HG02981 (cell line): ENCODE measurements around the gene R3HDM2.
"Not testable (repeated sequence)": the region's sequence is repeated elsewhere in the genome, so short reads cannot be mapped to it uniquely, and the experiment has no call there.

Experiments
- ATAC-seq: cut with Tn5 transposase; IDR thresholded peaks from one replicate; pipeline ENCODE4 v1.9.1; 2021; ENCODE audit warnings: mild to moderate bottlenecking, moderate library complexity; ENCODE audit not compliant: unreplicated experiment

R3HDM2 gene

DNA sequence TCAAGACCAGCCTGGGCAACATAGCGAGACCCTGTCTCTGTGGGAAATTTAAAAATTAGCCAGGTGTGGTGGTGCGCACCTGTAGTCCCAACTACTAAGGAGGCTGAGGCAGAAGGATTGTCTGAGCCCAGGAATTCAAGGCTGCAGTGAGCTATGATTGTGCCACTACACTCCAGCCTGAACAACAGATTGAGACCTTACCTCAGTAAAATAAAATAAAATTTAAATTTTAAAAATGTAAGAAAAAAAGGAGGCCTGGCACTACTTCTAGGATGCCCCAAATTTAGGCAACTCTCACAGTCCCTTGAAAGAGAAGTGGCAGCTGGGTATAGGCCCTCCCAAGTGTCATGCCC, 23.3 kb upstream of the R3HDM2 start:
- ATAC-seq = no peak

DNA sequence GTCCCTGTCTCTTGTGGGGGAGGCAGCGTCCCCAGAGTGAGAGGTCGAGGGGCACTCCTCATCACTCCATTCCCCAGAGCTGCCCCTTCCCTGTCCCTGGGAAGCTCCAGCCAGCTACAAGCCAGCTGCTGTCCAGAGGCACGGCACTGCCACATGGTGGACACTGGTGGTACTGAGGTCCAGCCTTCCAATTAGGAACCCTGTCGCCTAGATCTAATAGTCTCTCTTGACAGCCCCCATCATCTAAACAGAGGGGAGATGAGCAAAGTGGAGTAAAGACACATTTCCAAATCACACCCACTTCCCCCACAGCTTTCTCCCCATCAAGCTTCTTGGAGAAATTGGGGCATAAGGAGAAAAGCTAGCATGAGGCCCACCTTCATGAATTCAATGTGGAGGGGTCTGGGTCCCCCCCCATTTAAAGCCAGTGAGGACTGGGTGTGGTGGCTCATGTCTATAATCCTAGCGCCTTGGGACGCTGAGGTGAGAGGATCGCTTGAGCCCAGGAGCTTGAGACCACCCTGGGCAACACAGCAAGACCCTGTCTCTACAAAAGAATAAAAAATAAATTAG, 22.2 kb upstream of the R3HDM2 start:
- ATAC-seq = no peak

DNA sequence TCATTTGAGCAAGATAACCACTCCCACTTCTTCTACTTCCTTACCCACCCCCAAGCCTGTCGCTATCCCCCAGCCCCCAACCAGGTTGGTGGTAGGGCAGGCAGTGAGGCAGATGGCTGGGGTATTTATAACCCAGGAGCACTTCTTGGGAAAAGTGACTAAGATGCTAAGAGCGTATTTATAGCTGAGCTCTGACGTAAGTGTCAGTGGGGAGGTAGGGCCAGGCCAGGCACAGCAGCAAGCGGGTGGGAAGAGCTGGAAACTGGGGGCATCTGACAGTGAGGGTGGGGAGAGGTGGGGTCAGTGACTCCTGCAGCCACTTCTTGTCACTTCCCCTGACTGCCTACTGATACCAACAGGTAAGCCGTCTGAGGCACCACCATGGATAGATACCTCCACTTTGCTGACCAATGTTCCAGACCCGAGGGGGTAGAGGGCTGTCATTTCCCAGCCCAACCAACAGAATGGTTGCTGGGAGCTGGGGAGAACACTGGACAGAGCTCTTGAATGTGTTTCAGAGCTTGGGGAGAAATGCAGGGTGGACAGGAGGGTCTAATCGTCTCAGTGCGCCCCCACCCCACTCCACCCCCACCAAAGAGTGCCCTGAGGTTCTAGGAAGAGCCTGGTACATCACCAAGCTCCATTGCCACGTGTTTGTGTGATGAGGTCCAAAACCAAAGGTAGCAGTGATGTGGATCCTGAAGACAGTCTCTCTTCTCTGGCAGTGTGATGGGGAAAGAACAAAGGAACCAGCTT, 21.5 kb upstream of the R3HDM2 start:
- ATAC-seq = no peak

DNA sequence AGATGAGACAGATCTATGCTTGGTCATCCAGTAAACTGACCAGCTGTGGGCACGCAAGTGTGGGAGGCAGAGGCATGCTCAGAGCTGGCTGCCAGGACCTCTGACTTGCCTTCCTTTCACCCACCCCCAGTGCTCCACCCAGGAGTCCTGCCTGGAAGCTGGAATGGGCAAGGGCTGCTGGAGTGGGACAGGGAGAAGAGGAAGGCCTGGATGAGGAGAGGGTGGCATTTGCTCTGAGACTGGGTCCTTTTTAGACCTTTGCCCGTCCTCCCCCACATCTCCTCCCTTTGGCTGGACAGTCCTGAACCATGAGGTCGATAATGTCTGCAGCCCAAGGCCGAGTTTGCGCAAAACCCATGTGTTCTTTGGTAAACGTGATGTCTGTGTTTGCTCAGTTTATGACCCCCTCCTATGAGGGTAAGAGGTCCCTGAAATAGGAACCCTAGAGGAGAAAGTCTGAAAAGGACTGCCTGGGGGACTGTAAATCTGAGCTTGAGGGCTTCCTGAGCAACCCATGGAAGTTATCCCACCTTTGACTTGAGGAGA, 20.5 kb upstream of the R3HDM2 start:
- ATAC-seq = no peak

DNA sequence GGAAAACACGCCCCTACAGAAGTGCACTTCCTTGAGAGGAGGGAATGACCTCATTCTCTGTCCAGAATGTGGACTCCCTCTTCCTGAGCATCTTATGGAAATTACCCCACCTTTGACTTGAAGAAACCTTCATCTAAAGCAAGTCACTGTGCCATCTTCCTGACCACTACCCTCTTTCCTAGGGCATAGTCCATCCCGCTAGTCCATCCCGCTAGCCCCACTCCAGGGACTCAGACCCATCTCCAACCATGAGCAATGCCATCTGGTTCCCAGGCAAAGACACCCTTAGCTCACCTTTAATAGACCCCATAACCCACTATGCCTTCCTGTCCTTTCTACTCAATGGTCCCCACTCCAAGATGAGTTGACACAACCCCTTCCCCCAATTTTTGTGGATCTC, 19.2 kb upstream of the R3HDM2 start:
- no peak for ATAC-seq

DNA sequence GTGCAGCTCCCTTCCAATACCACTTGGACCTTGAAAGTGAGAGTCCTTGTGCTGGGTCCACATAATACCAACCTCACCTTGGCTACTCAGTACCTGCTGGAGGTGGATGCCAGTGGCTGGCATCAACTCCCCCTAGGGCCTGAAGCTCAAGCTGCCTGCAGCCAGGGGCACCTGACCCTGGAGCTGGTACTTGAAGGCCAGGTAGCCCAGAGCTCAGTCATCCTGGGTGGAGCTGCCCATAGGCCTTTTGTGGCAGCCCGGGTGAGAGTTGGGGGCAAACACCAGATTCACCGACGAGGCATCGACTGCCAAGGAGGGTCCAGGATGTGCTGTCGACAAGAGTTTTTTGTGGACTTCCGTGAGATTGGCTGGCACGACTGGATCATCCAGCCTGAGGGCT, 18.5 kb upstream of the R3HDM2 start:
- ATAC-seq = no peak

DNA sequence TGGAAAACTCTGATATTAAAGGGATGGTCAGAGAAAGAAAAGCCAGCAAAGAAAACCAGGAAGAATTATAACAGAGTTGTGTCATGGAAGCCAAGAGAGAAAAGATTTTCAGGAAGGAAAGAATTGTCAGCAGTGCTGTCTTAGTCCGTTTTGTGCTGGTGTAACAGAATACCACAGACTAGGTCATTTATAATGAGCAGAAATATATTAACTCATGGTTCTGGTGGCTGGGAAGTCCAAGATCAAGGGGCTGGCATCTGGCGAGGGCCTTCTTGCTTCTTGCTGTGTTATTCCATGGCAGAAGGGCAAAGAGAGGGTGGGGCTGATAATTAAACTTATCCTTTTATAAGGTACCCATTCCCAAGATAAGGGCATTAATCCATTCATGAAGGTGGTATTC, 17.8 kb upstream of the R3HDM2 start:
- ATAC-seq = no peak

DNA sequence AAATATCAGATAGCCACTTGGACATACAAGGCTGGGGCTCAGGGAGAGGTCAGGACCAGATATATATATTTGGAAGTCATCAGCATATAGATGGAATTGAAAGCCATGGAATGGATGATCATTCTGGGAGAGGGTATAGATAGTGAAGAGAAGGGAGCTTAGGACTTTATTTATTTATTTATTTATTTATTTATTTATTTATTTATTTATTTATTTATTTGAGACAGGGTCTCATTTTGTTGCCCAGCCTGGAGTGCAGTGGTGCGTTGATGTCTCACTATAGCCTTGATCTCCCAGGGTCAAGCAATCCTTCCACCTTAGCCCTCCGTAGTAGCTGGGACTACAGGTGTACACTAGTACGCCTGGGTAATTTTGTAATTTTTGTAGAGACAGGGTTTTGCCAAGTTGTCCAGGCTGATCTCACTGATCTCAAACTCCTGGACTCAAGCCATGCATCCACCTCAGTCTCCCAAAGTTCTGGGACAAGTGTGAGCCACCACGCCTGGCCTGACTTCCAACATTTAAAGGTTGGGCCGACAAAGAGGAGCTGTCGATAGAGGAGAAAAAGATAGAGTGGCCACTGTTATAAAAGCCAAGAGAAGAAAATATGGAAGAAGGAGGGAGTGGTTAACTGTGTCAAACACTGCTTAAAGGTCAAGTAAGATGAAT, 15.6 kb upstream of the R3HDM2 start:
- ATAC-seq = no peak

DNA sequence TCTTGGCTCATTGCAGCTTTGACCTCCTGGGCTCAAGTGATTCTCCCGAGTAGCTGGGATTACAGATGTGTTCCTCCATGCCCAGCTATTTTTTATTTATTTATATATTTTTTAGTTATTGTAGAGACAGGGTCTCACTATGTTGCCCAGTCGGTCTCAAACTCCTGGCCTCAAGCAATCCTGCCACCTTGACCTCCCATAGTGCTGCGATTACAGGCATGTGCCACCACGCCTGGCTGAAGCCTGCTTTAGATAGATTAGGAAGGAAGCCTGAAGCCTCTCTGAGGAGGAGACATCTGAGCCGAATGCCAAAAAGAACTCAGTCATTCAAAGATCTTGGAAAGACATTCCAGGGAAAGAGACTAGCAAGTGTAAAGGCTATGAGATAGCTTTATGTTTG, 13.9 kb upstream of the R3HDM2 start:
- ATAC-seq = no peak

DNA sequence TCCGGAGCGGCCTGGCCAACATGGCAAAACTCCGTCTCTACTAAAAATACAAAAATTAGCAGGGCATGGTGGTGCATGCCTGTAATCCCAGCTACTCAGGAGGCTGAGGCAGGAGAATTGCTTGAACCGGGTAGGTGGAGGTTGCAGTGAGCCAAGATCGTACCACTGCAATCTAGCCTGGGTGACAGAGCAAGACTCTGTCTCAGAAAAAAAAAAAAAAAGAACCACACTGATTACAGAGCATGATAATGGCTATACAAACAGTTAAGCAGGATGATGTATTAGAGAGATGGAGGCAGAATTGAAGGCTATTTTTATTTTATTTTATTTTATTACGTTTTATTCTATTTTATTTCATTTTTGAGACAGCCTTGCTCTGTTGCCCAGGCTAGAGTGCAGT, 13.5 kb upstream of the R3HDM2 start:
- ATAC-seq = not testable (repeated sequence)

DNA sequence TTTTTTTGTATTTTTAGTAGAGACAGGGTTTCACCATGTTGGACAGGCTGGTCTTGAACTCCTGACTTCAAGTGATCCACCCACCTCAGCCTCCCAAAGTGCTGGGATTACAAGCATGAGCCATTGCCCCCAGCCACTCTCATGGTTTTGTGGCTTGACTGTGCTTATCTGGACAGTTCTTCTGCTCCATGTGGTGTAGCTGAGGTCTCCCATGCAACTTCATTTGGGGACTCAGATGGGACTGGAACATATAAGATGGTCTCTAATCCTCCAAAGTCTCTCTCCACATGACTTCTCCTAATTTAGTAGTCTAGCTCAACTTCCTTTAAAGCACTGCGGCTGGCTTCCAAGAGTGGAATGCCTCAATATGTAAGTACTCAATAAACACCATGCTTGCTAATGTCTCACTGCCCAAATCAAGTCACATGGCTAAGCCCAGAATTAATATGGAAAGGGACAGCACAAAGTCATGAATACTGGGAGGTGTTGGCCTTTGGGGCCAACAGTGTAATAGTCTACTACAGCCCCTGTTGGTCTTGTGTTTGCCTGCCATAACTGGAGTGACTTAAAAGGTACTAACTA, 11.1 kb upstream of the R3HDM2 start:
- ATAC-seq = no peak

DNA sequence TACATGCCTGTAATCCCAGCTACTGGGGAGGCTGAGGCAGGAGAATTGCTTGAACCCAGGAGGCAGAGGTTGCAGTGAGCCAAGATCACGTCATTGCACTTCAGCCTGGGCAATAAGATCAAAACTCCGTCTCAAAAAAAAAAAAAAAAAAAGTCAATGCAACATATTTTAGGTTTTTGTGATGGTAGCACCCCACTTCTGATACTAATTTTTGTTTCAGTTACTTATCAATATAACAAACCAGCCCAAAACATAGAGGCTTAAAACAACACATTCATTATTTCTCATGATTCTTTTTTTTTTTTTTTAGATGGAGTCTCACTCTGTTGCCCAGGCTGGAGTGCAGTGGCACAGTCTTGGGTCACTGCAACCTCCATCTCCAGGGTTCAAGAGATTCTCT, 10.6 kb upstream of the R3HDM2 start:
- ATAC-seq = not testable (repeated sequence)

DNA sequence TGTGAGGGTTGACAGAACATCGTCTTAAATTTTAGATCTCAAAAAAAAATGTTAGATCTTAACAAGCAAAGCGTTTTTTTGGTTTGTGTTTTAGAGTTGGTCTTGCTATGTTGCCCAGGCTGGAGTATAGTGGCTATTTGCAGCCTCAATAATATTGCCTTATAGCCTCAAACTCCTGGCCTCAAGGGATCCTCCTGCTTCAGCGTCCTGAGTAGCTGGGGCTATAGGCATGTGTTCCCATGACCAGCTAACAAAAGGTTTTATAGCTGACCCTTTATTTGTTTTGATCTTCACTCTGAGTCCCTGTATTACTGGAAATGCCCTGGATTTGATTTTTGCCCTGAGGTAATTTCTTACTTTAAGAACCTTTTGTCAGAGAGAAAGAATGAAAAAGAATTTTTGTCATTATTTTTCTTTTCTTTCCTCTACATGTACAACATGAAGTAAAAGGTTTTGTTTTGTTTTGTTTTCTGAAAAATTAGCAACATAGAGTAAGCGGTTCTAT, 9.0 kb upstream of the R3HDM2 start:
- ATAC-seq = no peak

DNA sequence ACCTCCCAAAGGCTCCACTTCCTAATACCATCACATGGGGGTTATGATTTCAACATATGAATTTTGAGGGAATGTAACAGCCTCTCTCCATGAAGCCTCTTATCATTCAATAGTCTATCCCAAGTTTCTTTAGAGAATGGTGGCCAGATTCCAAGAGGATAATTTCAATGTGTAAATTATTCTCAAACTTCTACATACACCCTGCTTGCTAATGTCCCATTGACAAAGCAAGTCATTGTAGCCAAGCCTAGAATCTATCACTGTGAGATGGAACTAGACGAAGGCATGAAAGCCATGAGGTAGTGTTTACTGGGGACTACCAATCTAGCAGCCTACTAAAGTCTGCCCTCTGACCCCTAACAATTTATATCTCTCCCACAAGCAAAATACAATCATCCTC, 7.6 kb upstream of the R3HDM2 start:
- ATAC-seq = no peak

DNA sequence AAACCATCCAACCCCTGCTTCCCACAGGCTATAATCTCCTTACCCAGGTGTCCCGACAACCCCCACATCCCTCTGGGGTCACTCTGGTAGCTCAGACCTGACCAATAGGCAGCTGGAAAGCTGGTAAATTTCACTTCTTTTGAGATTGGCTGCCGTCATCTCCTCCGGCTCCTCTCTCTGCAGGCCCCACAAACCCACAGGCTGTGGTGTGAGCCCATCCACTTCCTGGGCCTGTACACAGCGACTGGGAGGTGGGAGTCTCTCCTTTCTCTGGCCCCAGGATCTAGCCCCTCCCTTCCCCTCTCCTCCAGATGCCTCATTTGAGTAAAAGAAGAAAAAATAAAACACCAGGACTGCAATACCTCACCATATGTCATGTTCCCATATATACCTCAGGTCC, 4.5 kb upstream of the R3HDM2 start:
- ATAC-seq = no peak

DNA sequence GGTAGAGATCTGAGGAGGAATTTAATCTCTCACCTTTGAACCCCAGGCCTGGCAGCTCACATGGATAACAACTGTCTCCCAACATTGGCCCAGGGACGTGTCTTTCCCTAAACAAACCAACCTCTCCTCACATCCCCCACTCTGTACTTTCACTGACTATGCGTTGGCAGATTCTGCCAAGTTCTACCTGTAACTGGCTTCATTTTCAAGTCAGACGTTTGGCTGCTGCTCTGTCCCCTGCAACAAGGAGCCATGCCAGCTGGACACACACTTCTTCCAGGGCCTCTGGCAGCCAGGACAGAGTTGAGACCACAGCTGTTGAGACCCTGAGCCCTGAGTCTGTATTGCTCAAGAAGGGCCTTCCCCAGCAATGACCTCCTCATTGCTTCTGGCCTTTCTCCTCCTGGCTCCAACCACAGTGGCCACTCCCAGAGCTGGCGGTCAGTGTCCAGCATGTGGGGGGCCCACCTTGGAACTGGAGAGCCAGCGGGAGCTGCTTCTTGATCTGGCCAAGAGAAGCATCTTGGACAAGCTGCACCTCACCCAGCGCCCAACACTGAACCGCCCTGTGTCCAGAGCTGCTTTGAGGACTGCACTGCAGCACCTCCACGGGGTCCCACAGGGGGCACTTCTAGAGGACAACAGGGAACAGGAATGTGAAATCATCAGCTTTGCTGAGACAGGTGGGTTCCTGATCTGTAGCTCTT, 3.8 kb upstream of the R3HDM2 start, which contains the start of gene INHBC:
Gene INHBC (plus strand): TSS at position 268 of the 707 bp plus-strand sequence. CDS start 103 bp downstream, at position 371.
- ATAC-seq = no peak

DNA sequence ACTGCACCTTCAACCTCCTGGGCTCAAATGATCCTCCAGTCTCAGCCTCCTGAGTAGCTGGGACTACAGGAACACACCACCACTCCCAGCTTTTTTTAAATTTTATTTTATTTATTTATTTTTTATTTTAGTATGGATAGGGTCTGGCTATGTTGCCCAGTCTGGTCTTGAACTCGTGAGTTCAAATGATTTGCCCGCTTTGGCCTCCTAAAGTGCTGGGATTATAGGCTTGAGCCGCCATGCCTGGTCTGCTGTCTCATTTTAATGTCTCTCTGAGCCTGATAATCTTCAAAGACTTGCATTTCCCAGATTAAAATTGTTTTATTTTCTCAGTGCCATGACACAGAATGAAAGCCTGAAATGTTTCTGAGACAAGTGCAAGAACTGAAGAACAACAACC, 2.5 kb upstream of the R3HDM2 start:
- no peak for ATAC-seq

DNA sequence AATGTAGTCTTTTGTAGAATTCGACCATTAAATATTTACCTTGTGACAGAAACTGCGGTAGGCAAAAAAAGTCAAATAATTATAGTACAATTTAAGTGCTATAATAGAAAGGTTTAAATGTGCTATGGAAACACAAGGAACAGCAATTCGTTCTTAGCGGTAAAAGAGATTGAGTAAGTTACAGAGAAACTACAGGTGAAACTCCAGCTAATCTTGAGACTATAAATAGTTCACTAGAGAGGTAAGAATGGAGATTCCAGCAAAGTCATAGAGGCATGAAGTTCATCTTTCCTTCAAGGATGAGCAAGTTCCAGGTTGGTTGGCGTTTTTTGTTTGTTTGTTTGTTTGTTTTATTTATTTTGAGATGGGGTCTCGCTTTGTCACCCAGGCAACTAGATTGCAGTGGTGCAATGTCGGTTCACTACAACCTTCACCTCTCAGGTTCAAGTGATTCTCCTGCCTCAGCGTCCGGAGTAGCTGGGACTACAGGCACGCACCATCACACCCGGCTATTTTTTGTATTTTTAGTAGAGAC, 878 bp upstream of the R3HDM2 start:
- ATAC-seq = no peak

DNA sequence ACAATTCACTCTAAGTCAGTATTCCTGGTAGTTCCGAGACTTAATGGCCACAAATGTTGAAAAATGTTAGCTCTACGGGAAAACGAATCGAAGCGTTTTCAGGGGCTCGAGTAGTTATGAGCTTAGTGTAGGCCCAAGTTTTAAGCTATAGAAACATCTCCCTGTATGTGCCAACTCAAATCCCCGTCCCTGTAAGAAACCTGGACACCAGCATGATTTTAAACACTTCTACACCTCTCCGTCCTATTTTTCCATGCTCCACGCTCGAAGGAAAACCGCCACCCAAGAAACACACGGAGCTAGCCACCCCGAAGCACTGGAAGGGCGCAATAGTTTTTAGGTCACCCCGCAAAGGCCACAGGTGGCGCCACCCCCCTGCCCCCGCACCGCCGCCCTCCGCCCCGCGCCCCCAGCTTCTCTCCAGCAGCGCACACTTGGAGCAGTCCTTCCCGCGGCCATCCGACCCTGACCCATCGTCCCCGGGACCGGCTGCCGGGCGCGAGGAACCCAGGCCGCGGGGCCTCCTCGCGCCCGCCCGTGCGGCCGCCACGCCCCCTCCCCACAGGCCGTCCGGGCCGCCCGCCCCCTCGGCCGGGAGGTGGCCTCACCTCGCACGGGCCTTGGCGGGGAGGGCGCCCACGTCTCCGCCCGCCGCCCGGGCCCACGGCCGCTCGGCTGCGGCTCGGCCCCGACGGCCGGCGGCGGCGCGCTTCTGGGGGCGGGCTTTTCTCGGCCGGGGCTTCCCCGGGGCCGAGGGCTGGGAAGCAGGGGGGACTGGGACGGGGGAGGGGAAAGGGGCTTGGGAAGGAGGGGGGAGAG, 522 bp downstream of the R3HDM2 start:
- peak; percentile 55 for ATAC-seq
